HCT116 (cell line): ENCODE results near the gene GP1BA. TPM values are rescaled to one million over a fixed set of nuclear protein-coding genes. Genes with fewer than 3 reads are reported as not detected.

Source experiments
- ATAC-seq: fragments of 200-7000 bp; cut with Tn5 transposase; 2 replicates; pipeline ENCODE4 v1.9.1; 2020; ENCODE audit warnings: mild to moderate bottlenecking, moderate library complexity
- BruUV-seq: library from RNA; stranded (reverse); fragments of 400-500 nt; replicated peaks from 2 replicates; lab custom pipeline; 2021; lab: Mats Ljungman, UMichigan
- CTCF ChIA-PET: fragments of 300-600 bp; sonication (Branson Sonifier 250); formaldehyde crosslinking; loops from one replicate; lab custom pipeline; 2021; ENCODE audit warnings: antibody characterized with exemption; lab: Charles Lee
- POLR2A ChIA-PET: fragments of 300-600, 350-600 bp; sonication (Branson Sonifier 250); formaldehyde crosslinking; loops from one replicate; lab custom pipeline; 2021; ENCODE audit warnings: antibody characterized with exemption; lab: Charles Lee
- RAD21 ChIA-PET, 2 experiments: fragments of 300-600 bp; sonication (Branson Sonifier 250); formaldehyde crosslinking; loops; one replicate each; lab custom pipeline; 2023; ENCODE audit warnings: low total read pairs in 2 of 2; ENCODE audit not compliant: uncharacterized antibody in 2 of 2, unreplicated experiment in 2 of 2, low non-redundant PET in 1 of 2; lab: Charles Lee
- DNase-seq: peaks from one replicate; pipeline ENCODE4 v3.0.0-alpha.2; 2010; ENCODE audit warnings: low read depth, low spot score
- H2AFZ ChIP-seq: fragments of 200-600 bp; shearing (Covaris generic), sonication (generic); 2 replicates; pipeline ENCODE4 v1.6.1; 2017; ENCODE audit warnings: low read depth, mixed run types, mixed read lengths, antibody characterized with exemption, low read length; ENCODE audit not compliant: poor library complexity, severe bottlenecking
- H3K27ac ChIP-seq: 2 replicates; pipeline ENCODE4 v1.5.1; 2012; ENCODE audit warnings: low read depth, low read length
- H3K27me3 ChIP-seq: fragments of 200-600 bp; sonication (generic); 2 replicates; pipeline ENCODE4 v1.6.1; 2016; ENCODE audit warnings: mixed run types, low read length, mixed read lengths; ENCODE audit not compliant: insufficient read depth
- H3K36me3 ChIP-seq, 2 experiments: fragments of 200-500 bp in 1 of 2; fragments of 200-600 bp in 1 of 2; sonication (Bioruptor generic) in 1 of 2; sonication (generic) in 1 of 2; 2 replicates each; pipeline versions ENCODE4 v1.5.1 to v1.6.1; 2014 to 2016; ENCODE audit warnings: low read length in 2 of 2, inconsistent platforms in 1 of 2, mixed read lengths in 1 of 2, mixed run types in 1 of 2; ENCODE audit not compliant: insufficient read depth in 2 of 2, control insufficient read depth in 1 of 2
- H3K4me1 ChIP-seq, 2 experiments: fragments of 200-600 bp in 1 of 2; sonication (generic) in 1 of 2; 2 replicates each; pipeline versions ENCODE4 v1.5.1 to v1.6.1; 2012 to 2017; ENCODE audit warnings: low read length in 2 of 2, inconsistent platforms in 1 of 2, mild to moderate bottlenecking in 1 of 2, mixed read lengths in 1 of 2, mixed run types in 1 of 2, moderate library complexity in 1 of 2; ENCODE audit not compliant: insufficient read depth in 2 of 2, control insufficient read depth in 1 of 2
- H3K4me2 ChIP-seq: fragments of 200-600 bp; sonication (generic); 2 replicates; pipeline ENCODE4 v1.6.1; 2017; ENCODE audit warnings: mixed run types, low read length, mixed read lengths
- H3K4me3 ChIP-seq, 2 experiments: fragments of 200-600 bp in 1 of 2; sonication (generic) in 1 of 2; replicated peaks in 1 of 2; 2 replicates each; pipeline ENCODE4 v1.5.1; 2011 to 2016; ENCODE audit warnings: low read length in 2 of 2, control low read depth in 1 of 2, low read depth in 1 of 2, mild to moderate bottlenecking in 1 of 2, mixed read lengths in 1 of 2, mixed run types in 1 of 2
- H3K79me2 ChIP-seq: fragments of 200-600 bp; sonication (generic); 2 replicates; pipeline ENCODE4 v1.6.1; 2017; ENCODE audit warnings: mild to moderate bottlenecking, mixed run types, low read length, moderate library complexity, mixed read lengths; ENCODE audit not compliant: insufficient read depth
- H3K9ac ChIP-seq: fragments of 200-600 bp; sonication (generic); 2 replicates; pipeline ENCODE4 v1.6.1; 2016; ENCODE audit warnings: low read length, mixed read lengths
- H3K9me2 ChIP-seq: fragments of 200-600 bp; sonication (generic), shearing (Covaris generic); 2 replicates; pipeline ENCODE4 v1.6.1; 2017; ENCODE audit warnings: mixed run types, mild to moderate bottlenecking, moderate library complexity; ENCODE audit not compliant: insufficient read depth
- H3K9me3 ChIP-seq, 2 experiments: fragments of 200-500 bp in 1 of 2; fragments of 200-600 bp in 1 of 2; sonication (Bioruptor generic) in 1 of 2; sonication (generic) in 1 of 2; 2 replicates each; pipeline ENCODE4 v1.6.1; 2014 to 2017; ENCODE audit warnings: low read length in 2 of 2, mixed read lengths in 2 of 2, inconsistent platforms in 1 of 2, low read depth in 1 of 2, mild to moderate bottlenecking in 1 of 2, mixed run types in 1 of 2, moderate library complexity in 1 of 2; ENCODE audit not compliant: control insufficient read depth in 1 of 2, insufficient read depth in 1 of 2
- H4K20me1 ChIP-seq: fragments of 200-600 bp; sonication (generic), shearing (Covaris generic); 2 replicates; pipeline ENCODE4 v1.6.1; 2017; ENCODE audit warnings: mixed run types, mild to moderate bottlenecking, moderate library complexity; ENCODE audit not compliant: insufficient read depth
- ATF3 ChIP-seq: IDR thresholded peaks from 2 replicates; pipeline ENCODE4 v1.6.1; 2012
- CBX3 ChIP-seq: IDR thresholded peaks from 2 replicates; pipeline ENCODE4 v1.6.1; 2012; ENCODE audit warnings: low read depth
- CTCF ChIP-seq, 3 experiments: fragments of 200-600 bp in 1 of 3; sonication (generic) in 1 of 3; IDR thresholded peaks in 2 of 3; conservative IDR thresholded peaks in 1 of 3; 2 replicates each; pipeline ENCODE4 v1.5.1; 2012 to 2017; ENCODE audit warnings: low read depth in 2 of 3, low read length in 2 of 3, antibody characterized with exemption in 1 of 3, borderline replicate concordance in 1 of 3, control low read depth in 1 of 3, mild to moderate bottlenecking in 1 of 3, mixed read lengths in 1 of 3, mixed run types in 1 of 3, moderate library complexity in 1 of 3; ENCODE audit not compliant: insufficient read depth in 1 of 3
- EGR1 ChIP-seq: IDR thresholded peaks from 2 replicates; pipeline ENCODE4 v1.6.1; 2012; ENCODE audit warnings: low read depth
- ELF1 ChIP-seq: IDR thresholded peaks from 2 replicates; pipeline ENCODE4 v1.6.1; 2012; ENCODE audit warnings: low read depth, borderline replicate concordance
- JUND ChIP-seq: IDR thresholded peaks from 2 replicates; pipeline ENCODE4 v1.6.1; 2012
- RAD21 ChIP-seq: IDR thresholded peaks from 2 replicates; pipeline ENCODE4 v1.6.1; 2012; ENCODE audit warnings: low read depth, mild to moderate bottlenecking
- SRF ChIP-seq: IDR thresholded peaks from 2 replicates; pipeline ENCODE4 v1.6.1; 2012; ENCODE audit warnings: low read depth
- intact Hi-C: fragments of 100-400 bp; cut with micrococcal nuclease; formaldehyde crosslinking; loops from 2 replicates; pipeline ENCODE4 v1.10.0; 2022
- total RNA-seq: library from RNA; stranded (reverse); gene quantifications from one replicate; pipeline ENCODE4 v1.2.1, GENCODE V29; 2021; ENCODE audit not compliant: unreplicated experiment

GP1BA gene
- total RNA-seq, 1 experiment from 2014 or later: not detected

GRCh38 chr17:4951486-4951885, 19.4 kb downstream of the GP1BA start (continued):
- no peak for TF ChIP-seq CTCF (IDR thresholded peaks at IDR 0.05 in 2 of 3, conservative IDR thresholded peaks at IDR 0.05 in 1 of 3; ENCODE audit: borderline replicate concordance in 1 of 3, insufficient read depth in 1 of 3, low read depth in 2 of 3, low read length in 2 of 3)
- no peak for TF ChIP-seq ATF3
- no peak for TF ChIP-seq CBX3
- TF ChIP-seq ELF1: no peak
- no peak for TF ChIP-seq EGR1
- no peak for TF ChIP-seq RAD21

- Histone ChIP-seq H3K9ac (no peak overlapping the region), H3K4me2 (no peak overlapping the region), H3K9me2 (no peaks in the 10 kb centered on the region), H2AFZ (no peak overlapping the region), H3K27ac (no peak overlapping the region), H3K9me3 (no peaks in the 10 kb centered on the region), H4K20me1 (no peaks in the 10 kb centered on the region), H3K4me1 (peaks cover 13 to 44% of the 10 kb centered on the region in 2 experiments), H3K4me3 (no peak overlapping the region), H3K79me2 (peaks cover 11% of the 10 kb centered on the region; the same call in 1 of the 2 replicates), H3K27me3 (no peaks in the 10 kb centered on the region), H3K36me3 (no peaks in the 10 kb centered on the region)
- RAD21 ChIA-PET: no interaction called here
- CTCF ChIA-PET: no interaction called here
- DNase-seq (no peak), ATAC-seq (no peak)
- BruUV-seq: no TSS peak
- POLR2A ChIA-PET: interaction anchor here (1.4 to 1.5 kb wide), 2 partner anchors 13 to 15 kb away, joined by 3 to 7 read pairs; no protein-coding TSS in a partner anchor
- TF ChIP-seq JUND: no peak
- no peak for TF ChIP-seq EGR1
- no peak for TF ChIP-seq SRF
- intact Hi-C loops: no loop called here
Measured at GRCh38 chr17:4953451-4953961, 21.4 kb downstream of the GP1BA start.
